PC-3 (cell line): Measurements from ENCODE around the gene ZSWIM8. TPM values are rescaled to one million over a fixed set of nuclear protein-coding genes. Genes with fewer than 3 reads are reported as not detected.

ENCODE experiments used
- ATAC-seq: fragments of 200-7000 bp; cut with Tn5 transposase; 2 replicates; pipeline ENCODE4 v1.9.1; 2020; ENCODE audit warnings: mild to moderate bottlenecking, moderate library complexity
- BruUV-seq: library from RNA; stranded (reverse); fragments of 400-500 nt; replicated peaks from 2 replicates; lab custom pipeline; 2021; lab: Mats Ljungman, UMichigan
- CTCF ChIA-PET: fragments of 300-600 bp; sonication (Branson Sonifier 250); formaldehyde crosslinking; loops from one replicate; lab custom pipeline; 2022; ENCODE audit warnings: antibody characterized with exemption; lab: Charles Lee
- POLR2A ChIA-PET: fragments of 300-600 bp; sonication (Branson Sonifier 250); formaldehyde crosslinking; loops from one replicate; lab custom pipeline; 2022; ENCODE audit warnings: antibody characterized with exemption; ENCODE audit not compliant: unreplicated experiment; lab: Charles Lee
- DNase-seq: peaks from one replicate; pipeline ENCODE4 v3.0.0-alpha.2; 2015
- H2AFZ ChIP-seq: fragments of 300-600 bp; sonication (generic); 2 replicates; pipeline ENCODE4 v1.6.0; 2016; ENCODE audit warnings: antibody characterized with exemption, low read length
- H3F3A ChIP-seq: fragments of 300-600 bp; sonication (generic); one replicate; pipeline ENCODE4 v1.6.0; 2017; ENCODE audit warnings: antibody characterized with exemption, low read length, control low read depth, mild to moderate bottlenecking; ENCODE audit not compliant: unreplicated experiment
- H3K27ac ChIP-seq: fragments of 300-600 bp; sonication (generic); 2 replicates; pipeline ENCODE4 v1.5.1; 2016; ENCODE audit warnings: mild to moderate bottlenecking, low read length
- H3K27me3 ChIP-seq: fragments of 300-600 bp; sonication (generic); 2 replicates; pipeline ENCODE4 v1.6.1; 2016; ENCODE audit warnings: low read length, mixed read lengths
- H3K36me3 ChIP-seq: fragments of 300-600 bp; sonication (generic); 2 replicates; pipeline ENCODE4 v1.6.1; 2016; ENCODE audit warnings: low read depth, mixed run types, low read length, mixed read lengths
- H3K4me1 ChIP-seq: fragments of 300-600 bp; sonication (generic); 2 replicates; pipeline ENCODE4 v1.5.1; 2016; ENCODE audit warnings: low read length; ENCODE audit not compliant: insufficient read depth
- H3K4me2 ChIP-seq: fragments of 300-600 bp; sonication (generic); 2 replicates; pipeline ENCODE4 v1.6.0; 2016; ENCODE audit warnings: low read length
- H3K4me3 ChIP-seq: fragments of 300-600 bp; sonication (generic); 2 replicates; pipeline ENCODE4 v1.5.1; 2016; ENCODE audit warnings: mild to moderate bottlenecking, low read length, mixed read lengths
- H3K79me2 ChIP-seq: fragments of 300-600 bp; sonication (generic); 2 replicates; pipeline ENCODE4 v1.6.1; 2017; ENCODE audit warnings: low read length, mixed read lengths
- H3K9ac ChIP-seq: fragments of 300-600 bp; sonication (generic); 2 replicates; pipeline ENCODE4 v1.6.0; 2016; ENCODE audit warnings: mild to moderate bottlenecking, low read length
- H3K9me2 ChIP-seq: fragments of 300-600 bp; sonication (generic); replicated peaks from 2 replicates; pipeline ENCODE4 v1.6.1; 2016; ENCODE audit warnings: mixed run types, low read length, mixed read lengths
- H3K9me3 ChIP-seq: fragments of 300-600 bp; sonication (generic); 2 replicates; pipeline ENCODE4 v1.6.1; 2016; ENCODE audit warnings: low read length, mixed read lengths
- H4K20me1 ChIP-seq: fragments of 300-600 bp; sonication (generic); 2 replicates; pipeline ENCODE4 v1.6.1; 2016; ENCODE audit warnings: low read length, mixed read lengths
- EZH2 ChIP-seq: fragments of 300-600 bp; sonication (generic); IDR thresholded peaks from one replicate; pipeline ENCODE4 v1.6.1; 2017; ENCODE audit warnings: antibody characterized with exemption, mild to moderate bottlenecking, low read length; ENCODE audit not compliant: unreplicated experiment
- EZH2phosphoT487 ChIP-seq: fragments of 300-600 bp; sonication (generic); IDR thresholded peaks from 2 replicates; pipeline ENCODE4 v1.6.1; 2018; ENCODE audit warnings: mild to moderate bottlenecking, antibody characterized with exemption, low read length, borderline replicate concordance
- intact Hi-C: fragments of 100-400 bp; cut with micrococcal nuclease; formaldehyde crosslinking; loops from 2 replicates; pipeline ENCODE4 v1.9.0; 2023
- total RNA-seq: library from RNA; depleted of rRNA; stranded (reverse); fragments of >200 nt; gene quantifications from 2 replicates; pipeline ENCODE4 v1.2.3, GENCODE V29; 2014
- TF ChIP-seq, protein P1 (sequence below): fragments of 300-600 bp; sonication (generic); conservative IDR thresholded peaks from 2 replicates; pipeline ENCODE4 v1.5.1; 2017; ENCODE audit warnings: antibody characterized with exemption, low read depth, mild to moderate bottlenecking, low read length

Gene ZSWIM8
- total RNA-seq, 1 experiment from 2014 or later: 152 TPM

GRCh38 chr10:73810735-73811465 lies 25.5 kb downstream of the ZSWIM8 start:
- H2AFZ ChIP-seq: peak overlapping the region; percentile 75
- peak overlapping the region; percentile 91 for H3K4me2 ChIP-seq
- H3K4me1 ChIP-seq: peaks cover 4% of the 10 kb centered on the region
- no peaks in the 10 kb centered on the region for H3K9me2 ChIP-seq
- H3K9ac ChIP-seq: peak overlapping the region; percentile 82
- BruUV-seq: no TSS peak
- H3K9me3 ChIP-seq: no peaks in the 10 kb centered on the region
- ChIA-PET POLR2A (interaction anchor here (0.6 to 1.0 kb wide), 3 partner anchors 17 to 66 kb away, joined by 3 to 12 read pairs (median 3); partner anchors contain the start of gene CHCHD1), CTCF (interaction anchor here (0.8 to 1.2 kb wide), 3 partner anchors 9 to 69 kb away, joined by 4 to 6 read pairs (median 4); no protein-coding TSS in a partner anchor)
- TF ChIP-seq EZH2 (no peak), EZH2phosphoT487 (no peak)
- TF ChIP-seq, protein P1, sequence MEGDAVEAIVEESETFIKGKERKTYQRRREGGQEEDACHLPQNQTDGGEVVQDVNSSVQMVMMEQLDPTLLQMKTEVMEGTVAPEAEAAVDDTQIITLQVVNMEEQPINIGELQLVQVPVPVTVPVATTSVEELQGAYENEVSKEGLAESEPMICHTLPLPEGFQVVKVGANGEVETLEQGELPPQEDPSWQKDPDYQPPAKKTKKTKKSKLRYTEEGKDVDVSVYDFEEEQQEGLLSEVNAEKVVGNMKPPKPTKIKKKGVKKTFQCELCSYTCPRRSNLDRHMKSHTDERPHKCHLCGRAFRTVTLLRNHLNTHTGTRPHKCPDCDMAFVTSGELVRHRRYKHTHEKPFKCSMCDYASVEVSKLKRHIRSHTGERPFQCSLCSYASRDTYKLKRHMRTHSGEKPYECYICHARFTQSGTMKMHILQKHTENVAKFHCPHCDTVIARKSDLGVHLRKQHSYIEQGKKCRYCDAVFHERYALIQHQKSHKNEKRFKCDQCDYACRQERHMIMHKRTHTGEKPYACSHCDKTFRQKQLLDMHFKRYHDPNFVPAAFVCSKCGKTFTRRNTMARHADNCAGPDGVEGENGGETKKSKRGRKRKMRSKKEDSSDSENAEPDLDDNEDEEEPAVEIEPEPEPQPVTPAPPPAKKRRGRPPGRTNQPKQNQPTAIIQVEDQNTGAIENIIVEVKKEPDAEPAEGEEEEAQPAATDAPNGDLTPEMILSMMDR: no peak
- peaks cover 38% of the 10 kb centered on the region for H3K36me3 ChIP-seq
- H3K27me3 ChIP-seq: no peaks in the 10 kb centered on the region
- ATAC-seq: peak; percentile 42
- peak; percentile 68 for DNase-seq
- H3K27ac ChIP-seq: peak overlapping the region; percentile 22
- H3K4me3 ChIP-seq: peak overlapping the region; percentile 79
- peaks cover 13% of the 10 kb centered on the region for H3K79me2 ChIP-seq
- H3F3A ChIP-seq: peaks cover 14% of the 10 kb centered on the region
- H4K20me1 ChIP-seq: no peaks in the 10 kb centered on the region; the same call in 1 of the 2 replicates
- intact Hi-C loops: loop anchor here (1.0 to 2.0 kb wide), 3 partner anchors 26 to 68 kb away; partner anchors contain the start of gene ZSWIM8

GRCh38 chr10:73812657-73813056 lies 27.3 kb downstream of the ZSWIM8 start:
- Histone ChIP-seq H3K79me2 (peaks cover 13% of the 10 kb centered on the region), H3K27ac (no peak overlapping the region), H3K4me3 (no peak overlapping the region), H3K9me2 (no peaks in the 10 kb centered on the region), H3K4me1 (peaks cover 4% of the 10 kb centered on the region), H3K9ac (no peak overlapping the region), H3K27me3 (no peaks in the 10 kb centered on the region), H3K4me2 (no peak overlapping the region), H3F3A (peaks cover 14% of the 10 kb centered on the region), H2AFZ (no peak overlapping the region), H3K9me3 (no peaks in the 10 kb centered on the region), H4K20me1 (no peaks in the 10 kb centered on the region; the same call in 1 of the 2 replicates), H3K36me3 (peaks cover 39% of the 10 kb centered on the region)
- ATAC-seq: no peak
- no peak for DNase-seq
- ChIA-PET POLR2A (interaction anchor here (0.6 to 0.7 kb wide), 2 partner anchors 27 to 1906 kb away, joined by 4 to 13 read pairs; no protein-coding TSS in a partner anchor), CTCF (interaction anchor here (0.7 kb wide), 1 partner anchor 67 kb away, joined by 3 read pairs; no protein-coding TSS in a partner anchor)
- intact Hi-C loops: no loop called here
- TF ChIP-seq EZH2phosphoT487 (no peak), EZH2 (no peak)
- TF ChIP-seq, protein P1: no peak
- BruUV-seq: TSS peak; percentile 50
